DOHH2 (cell line): ENCODE data around the gene PGA5.
"Not testable (repeated sequence)": the region's sequence is repeated elsewhere in the genome, so short reads cannot be mapped to it uniquely, and the experiment has no call there.

Source experiments
- EZH2phosphoT487 ChIP-seq: fragments of 200-600 bp; sonication (generic); IDR thresholded peaks from 2 replicates; pipeline ENCODE4 v1.6.1; 2017; ENCODE audit warnings: borderline replicate concordance, mild to moderate bottlenecking, antibody characterized with exemption, low read length, moderate library complexity, mixed read lengths
- TF ChIP-seq, protein P1 (sequence below): fragments of 200-600 bp; sonication (generic); IDR thresholded peaks from one replicate; pipeline ENCODE4 v1.5.1; 2014; ENCODE audit warnings: antibody characterized with exemption, mild to moderate bottlenecking, low read depth, low read length; ENCODE audit not compliant: poor library complexity, severe bottlenecking

DNA sequence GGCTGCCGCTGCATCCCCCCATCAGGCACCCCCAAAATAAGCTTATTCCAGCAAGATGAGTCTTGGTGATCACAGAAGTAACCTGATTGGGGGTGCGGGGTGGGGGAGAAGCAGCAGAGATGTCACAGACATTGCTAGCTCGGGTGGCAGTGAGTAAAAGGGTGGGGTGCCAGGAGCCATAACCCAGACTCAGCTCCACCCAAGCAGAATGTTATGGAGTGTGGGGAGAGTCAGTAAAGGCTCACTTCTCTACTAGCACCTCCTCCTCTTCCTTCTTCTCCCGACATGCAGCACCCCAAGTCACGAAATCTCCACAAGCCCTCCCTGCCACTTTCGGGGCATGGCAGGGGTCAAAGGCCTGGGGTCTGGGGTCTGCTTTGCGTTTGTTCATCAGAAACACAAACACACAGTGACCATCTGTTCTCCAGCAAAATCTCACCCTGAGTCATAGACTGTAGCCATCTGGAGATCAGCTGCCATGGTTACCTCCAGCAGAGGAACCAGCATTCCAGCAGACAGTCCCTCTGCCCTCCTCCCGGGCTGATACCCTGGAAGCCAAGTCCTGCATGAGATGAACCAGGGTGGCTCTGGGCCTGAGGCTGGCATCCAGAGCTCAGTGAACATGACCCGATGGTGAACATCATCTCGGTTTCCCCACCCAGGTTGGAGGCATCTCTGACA lies 4.4 kb downstream of the PGA5 start:
- TF ChIP-seq, protein P1, sequence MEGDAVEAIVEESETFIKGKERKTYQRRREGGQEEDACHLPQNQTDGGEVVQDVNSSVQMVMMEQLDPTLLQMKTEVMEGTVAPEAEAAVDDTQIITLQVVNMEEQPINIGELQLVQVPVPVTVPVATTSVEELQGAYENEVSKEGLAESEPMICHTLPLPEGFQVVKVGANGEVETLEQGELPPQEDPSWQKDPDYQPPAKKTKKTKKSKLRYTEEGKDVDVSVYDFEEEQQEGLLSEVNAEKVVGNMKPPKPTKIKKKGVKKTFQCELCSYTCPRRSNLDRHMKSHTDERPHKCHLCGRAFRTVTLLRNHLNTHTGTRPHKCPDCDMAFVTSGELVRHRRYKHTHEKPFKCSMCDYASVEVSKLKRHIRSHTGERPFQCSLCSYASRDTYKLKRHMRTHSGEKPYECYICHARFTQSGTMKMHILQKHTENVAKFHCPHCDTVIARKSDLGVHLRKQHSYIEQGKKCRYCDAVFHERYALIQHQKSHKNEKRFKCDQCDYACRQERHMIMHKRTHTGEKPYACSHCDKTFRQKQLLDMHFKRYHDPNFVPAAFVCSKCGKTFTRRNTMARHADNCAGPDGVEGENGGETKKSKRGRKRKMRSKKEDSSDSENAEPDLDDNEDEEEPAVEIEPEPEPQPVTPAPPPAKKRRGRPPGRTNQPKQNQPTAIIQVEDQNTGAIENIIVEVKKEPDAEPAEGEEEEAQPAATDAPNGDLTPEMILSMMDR: not testable (repeated sequence)
- TF ChIP-seq EZH2phosphoT487: not testable (repeated sequence)
